Measurements from ENCODE around the gene SLC24A3.

GRCh38 chr20:19760371-19760721 is 547.9 kb downstream of the SLC24A3 start:
- TF ChIP-seq CTCF (IDR thresholded peaks at IDR 0.05) = no peak
- no peak for TF ChIP-seq ZFX (IDR thresholded peaks at IDR 0.05; ENCODE audit: borderline replicate concordance)
